ENCODE data around the gene ZGPAT.

DNA sequence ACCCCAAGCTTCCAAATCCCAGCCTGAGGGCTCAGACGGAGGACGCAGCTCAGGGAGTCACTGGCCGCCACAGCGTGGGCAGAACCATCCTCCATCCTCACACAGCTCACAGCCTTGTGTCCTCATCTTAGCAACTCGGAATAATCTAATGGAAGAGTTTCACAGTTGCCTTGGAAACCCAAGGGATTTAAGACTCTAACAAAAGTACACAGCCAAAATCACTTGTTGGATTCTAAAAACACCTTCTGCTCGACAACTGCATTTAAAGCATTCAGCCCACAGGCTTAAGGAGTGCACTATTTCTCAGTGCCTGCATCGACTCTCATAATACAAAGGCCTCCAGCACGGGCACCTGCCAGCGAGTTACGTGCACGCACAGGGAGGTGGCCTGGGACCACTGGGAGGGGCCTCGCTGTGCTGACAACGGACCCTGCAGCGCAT, 77.9 kb downstream of the ZGPAT start:
- TF ChIP-seq POLR2A (IDR thresholded peaks at IDR 0.05), result no peak
- TF ChIP-seq, protein P1, sequence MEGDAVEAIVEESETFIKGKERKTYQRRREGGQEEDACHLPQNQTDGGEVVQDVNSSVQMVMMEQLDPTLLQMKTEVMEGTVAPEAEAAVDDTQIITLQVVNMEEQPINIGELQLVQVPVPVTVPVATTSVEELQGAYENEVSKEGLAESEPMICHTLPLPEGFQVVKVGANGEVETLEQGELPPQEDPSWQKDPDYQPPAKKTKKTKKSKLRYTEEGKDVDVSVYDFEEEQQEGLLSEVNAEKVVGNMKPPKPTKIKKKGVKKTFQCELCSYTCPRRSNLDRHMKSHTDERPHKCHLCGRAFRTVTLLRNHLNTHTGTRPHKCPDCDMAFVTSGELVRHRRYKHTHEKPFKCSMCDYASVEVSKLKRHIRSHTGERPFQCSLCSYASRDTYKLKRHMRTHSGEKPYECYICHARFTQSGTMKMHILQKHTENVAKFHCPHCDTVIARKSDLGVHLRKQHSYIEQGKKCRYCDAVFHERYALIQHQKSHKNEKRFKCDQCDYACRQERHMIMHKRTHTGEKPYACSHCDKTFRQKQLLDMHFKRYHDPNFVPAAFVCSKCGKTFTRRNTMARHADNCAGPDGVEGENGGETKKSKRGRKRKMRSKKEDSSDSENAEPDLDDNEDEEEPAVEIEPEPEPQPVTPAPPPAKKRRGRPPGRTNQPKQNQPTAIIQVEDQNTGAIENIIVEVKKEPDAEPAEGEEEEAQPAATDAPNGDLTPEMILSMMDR (IDR thresholded peaks at IDR 0.05), result no peak

Data from upper lobe of left lung (tissue), 4 donors.